Mammary epithelial cell (primary cell): Measurements from ENCODE around the gene ADGRB3.

Experiments used
- CTCF ChIP-seq, 2 donors: IDR thresholded peaks in 1 of 2; conservative IDR thresholded peaks in 1 of 2; 2 replicates each; pipeline ENCODE4 v1.5.1; 2011 to 2012; ENCODE audit warnings: inconsistent platforms in 2 of 2, low read length in 2 of 2, mild to moderate bottlenecking in 2 of 2, control low read depth in 1 of 2, low read depth in 1 of 2; ENCODE audit not compliant: insufficient read depth in 1 of 2; ENCODE audit errors: extremely low read depth in 1 of 2
- EZH2 ChIP-seq: IDR thresholded peaks from 2 replicates; pipeline ENCODE4 v1.6.1; 2012; ENCODE audit warnings: low read length, inconsistent platforms, borderline replicate concordance

- TF ChIP-seq CTCF (conservative IDR thresholded peaks at IDR 0.05 in 1 of 2, IDR thresholded peaks at IDR 0.05 in 1 of 2; ENCODE audit: extremely low read depth in 1 of 2, insufficient read depth in 1 of 2, low read depth in 1 of 2, low read length in 2 of 2) (no peak), EZH2 (no peak)
These were observed 1.6 kb downstream of the ADGRB3 start for GRCh38 chr6:68636666-68637065.
